HCT116 (cell line): ENCODE results near the gene HSPA9. TPM values are rescaled to one million over a fixed set of nuclear protein-coding genes. Genes with fewer than 3 reads are reported as not detected.

Source experiments
- ATAC-seq: fragments of 200-7000 bp; cut with Tn5 transposase; 2 replicates; pipeline ENCODE4 v1.9.1; 2020; ENCODE audit warnings: mild to moderate bottlenecking, moderate library complexity
- BruUV-seq: library from RNA; stranded (reverse); fragments of 400-500 nt; replicated peaks from 2 replicates; lab custom pipeline; 2021; lab: Mats Ljungman, UMichigan
- CTCF ChIA-PET: fragments of 300-600 bp; sonication (Branson Sonifier 250); formaldehyde crosslinking; loops from one replicate; lab custom pipeline; 2021; ENCODE audit warnings: antibody characterized with exemption; lab: Charles Lee
- POLR2A ChIA-PET: fragments of 300-600, 350-600 bp; sonication (Branson Sonifier 250); formaldehyde crosslinking; loops from one replicate; lab custom pipeline; 2021; ENCODE audit warnings: antibody characterized with exemption; lab: Charles Lee
- RAD21 ChIA-PET, 2 experiments: fragments of 300-600 bp; sonication (Branson Sonifier 250); formaldehyde crosslinking; loops; one replicate each; lab custom pipeline; 2023; ENCODE audit warnings: low total read pairs in 2 of 2; ENCODE audit not compliant: uncharacterized antibody in 2 of 2, unreplicated experiment in 2 of 2, low non-redundant PET in 1 of 2; lab: Charles Lee
- DNase-seq: peaks from one replicate; pipeline ENCODE4 v3.0.0-alpha.2; 2010; ENCODE audit warnings: low read depth, low spot score
- H2AFZ ChIP-seq: fragments of 200-600 bp; shearing (Covaris generic), sonication (generic); 2 replicates; pipeline ENCODE4 v1.6.1; 2017; ENCODE audit warnings: low read depth, mixed run types, mixed read lengths, antibody characterized with exemption, low read length; ENCODE audit not compliant: poor library complexity, severe bottlenecking
- H3K27ac ChIP-seq: 2 replicates; pipeline ENCODE4 v1.5.1; 2012; ENCODE audit warnings: low read depth, low read length
- H3K27me3 ChIP-seq: fragments of 200-600 bp; sonication (generic); 2 replicates; pipeline ENCODE4 v1.6.1; 2016; ENCODE audit warnings: mixed run types, low read length, mixed read lengths; ENCODE audit not compliant: insufficient read depth
- H3K36me3 ChIP-seq, 2 experiments: fragments of 200-500 bp in 1 of 2; fragments of 200-600 bp in 1 of 2; sonication (Bioruptor generic) in 1 of 2; sonication (generic) in 1 of 2; 2 replicates each; pipeline versions ENCODE4 v1.5.1 to v1.6.1; 2014 to 2016; ENCODE audit warnings: low read length in 2 of 2, inconsistent platforms in 1 of 2, mixed read lengths in 1 of 2, mixed run types in 1 of 2; ENCODE audit not compliant: insufficient read depth in 2 of 2, control insufficient read depth in 1 of 2
- H3K4me1 ChIP-seq, 2 experiments: fragments of 200-600 bp in 1 of 2; sonication (generic) in 1 of 2; 2 replicates each; pipeline versions ENCODE4 v1.5.1 to v1.6.1; 2012 to 2017; ENCODE audit warnings: low read length in 2 of 2, inconsistent platforms in 1 of 2, mild to moderate bottlenecking in 1 of 2, mixed read lengths in 1 of 2, mixed run types in 1 of 2, moderate library complexity in 1 of 2; ENCODE audit not compliant: insufficient read depth in 2 of 2, control insufficient read depth in 1 of 2
- H3K4me2 ChIP-seq: fragments of 200-600 bp; sonication (generic); 2 replicates; pipeline ENCODE4 v1.6.1; 2017; ENCODE audit warnings: mixed run types, low read length, mixed read lengths
- H3K4me3 ChIP-seq, 2 experiments: fragments of 200-600 bp in 1 of 2; sonication (generic) in 1 of 2; replicated peaks in 1 of 2; 2 replicates each; pipeline ENCODE4 v1.5.1; 2011 to 2016; ENCODE audit warnings: low read length in 2 of 2, control low read depth in 1 of 2, low read depth in 1 of 2, mild to moderate bottlenecking in 1 of 2, mixed read lengths in 1 of 2, mixed run types in 1 of 2
- H3K79me2 ChIP-seq: fragments of 200-600 bp; sonication (generic); 2 replicates; pipeline ENCODE4 v1.6.1; 2017; ENCODE audit warnings: mild to moderate bottlenecking, mixed run types, low read length, moderate library complexity, mixed read lengths; ENCODE audit not compliant: insufficient read depth
- H3K9ac ChIP-seq: fragments of 200-600 bp; sonication (generic); 2 replicates; pipeline ENCODE4 v1.6.1; 2016; ENCODE audit warnings: low read length, mixed read lengths
- H3K9me2 ChIP-seq: fragments of 200-600 bp; sonication (generic), shearing (Covaris generic); 2 replicates; pipeline ENCODE4 v1.6.1; 2017; ENCODE audit warnings: mixed run types, mild to moderate bottlenecking, moderate library complexity; ENCODE audit not compliant: insufficient read depth
- H3K9me3 ChIP-seq, 2 experiments: fragments of 200-500 bp in 1 of 2; fragments of 200-600 bp in 1 of 2; sonication (Bioruptor generic) in 1 of 2; sonication (generic) in 1 of 2; 2 replicates each; pipeline ENCODE4 v1.6.1; 2014 to 2017; ENCODE audit warnings: low read length in 2 of 2, mixed read lengths in 2 of 2, inconsistent platforms in 1 of 2, low read depth in 1 of 2, mild to moderate bottlenecking in 1 of 2, mixed run types in 1 of 2, moderate library complexity in 1 of 2; ENCODE audit not compliant: control insufficient read depth in 1 of 2, insufficient read depth in 1 of 2
- H4K20me1 ChIP-seq: fragments of 200-600 bp; sonication (generic), shearing (Covaris generic); 2 replicates; pipeline ENCODE4 v1.6.1; 2017; ENCODE audit warnings: mixed run types, mild to moderate bottlenecking, moderate library complexity; ENCODE audit not compliant: insufficient read depth
- CEBPB ChIP-seq: IDR thresholded peaks from 2 replicates; pipeline ENCODE4 v1.6.1; 2012; ENCODE audit warnings: low read depth
- CTCF ChIP-seq, 3 experiments: fragments of 200-600 bp in 1 of 3; sonication (generic) in 1 of 3; IDR thresholded peaks in 2 of 3; conservative IDR thresholded peaks in 1 of 3; 2 replicates each; pipeline ENCODE4 v1.5.1; 2012 to 2017; ENCODE audit warnings: low read depth in 2 of 3, low read length in 2 of 3, antibody characterized with exemption in 1 of 3, borderline replicate concordance in 1 of 3, control low read depth in 1 of 3, mild to moderate bottlenecking in 1 of 3, mixed read lengths in 1 of 3, mixed run types in 1 of 3, moderate library complexity in 1 of 3; ENCODE audit not compliant: insufficient read depth in 1 of 3
- EGR1 ChIP-seq: IDR thresholded peaks from 2 replicates; pipeline ENCODE4 v1.6.1; 2012; ENCODE audit warnings: low read depth
- EZH2phosphoT487 ChIP-seq: fragments of 200-600 bp; IDR thresholded peaks from 2 replicates; pipeline ENCODE4 v1.6.1; 2018; ENCODE audit warnings: antibody characterized with exemption, borderline replicate concordance
- JUND ChIP-seq: IDR thresholded peaks from 2 replicates; pipeline ENCODE4 v1.6.1; 2012
- MAX ChIP-seq: IDR thresholded peaks from 2 replicates; pipeline ENCODE4 v1.6.1; 2012
- POLR2A ChIP-seq: IDR thresholded peaks from 2 replicates; pipeline ENCODE4 v1.7.0; 2011; ENCODE audit warnings: borderline replicate concordance; ENCODE audit not compliant: insufficient read depth, insufficient read length; ENCODE audit errors: extremely low read depth
- POLR2AphosphoS5 ChIP-seq: IDR thresholded peaks from 2 replicates; pipeline ENCODE4 v1.6.1; 2011; ENCODE audit warnings: mild to moderate bottlenecking, low read depth, low read length, moderate library complexity
- RAD21 ChIP-seq: IDR thresholded peaks from 2 replicates; pipeline ENCODE4 v1.6.1; 2012; ENCODE audit warnings: low read depth, mild to moderate bottlenecking
- REST ChIP-seq: IDR thresholded peaks from 2 replicates; pipeline ENCODE4 v1.6.1; 2012; ENCODE audit warnings: low read depth
- SIN3A ChIP-seq: IDR thresholded peaks from 2 replicates; pipeline ENCODE4 v1.6.1; 2012; ENCODE audit warnings: low read depth
- SP1 ChIP-seq: IDR thresholded peaks from 2 replicates; pipeline ENCODE4 v1.6.1; 2012; ENCODE audit warnings: low read depth
- SRF ChIP-seq: IDR thresholded peaks from 2 replicates; pipeline ENCODE4 v1.6.1; 2012; ENCODE audit warnings: low read depth
- ZFX ChIP-seq: fragments of 450-650 bp; IDR thresholded peaks from 2 replicates; pipeline ENCODE4 v1.6.1; 2017
- intact Hi-C: fragments of 100-400 bp; cut with micrococcal nuclease; formaldehyde crosslinking; loops from 2 replicates; pipeline ENCODE4 v1.10.0; 2022
- total RNA-seq: library from RNA; stranded (reverse); gene quantifications from one replicate; pipeline ENCODE4 v1.2.1, GENCODE V29; 2021; ENCODE audit not compliant: unreplicated experiment

HSPA9 gene
- total RNA-seq, 1 experiment from 2014 or later, result 486 TPM

GRCh38 chr5:138539791-138540190, 35.4 kb downstream of the HSPA9 start:
- H3K27ac ChIP-seq, result no peak overlapping the region
- H3K9me3 ChIP-seq, result no peaks in the 10 kb centered on the region
- CTCF ChIA-PET, result no interaction called here
- no peak for ATAC-seq
- TF ChIP-seq EGR1 (no peak), ZFX (no peak), EZH2phosphoT487 (no peak), POLR2AphosphoS5 (no peak), RAD21 (no peak), CTCF (IDR thresholded peaks at IDR 0.05 in 2 of 3, conservative IDR thresholded peaks at IDR 0.05 in 1 of 3; ENCODE audit: borderline replicate concordance in 1 of 3, insufficient read depth in 1 of 3, low read depth in 2 of 3, low read length in 2 of 3) (no peak), REST (no peak), JUND (no peak), SIN3A (no peak), SP1 (no peak), CEBPB (no peak), SRF (no peak), MAX (no peak), POLR2A (no peak)
- TF ChIP-seq, all 23 proteins: peak for 0
- Histone ChIP-seq H3K36me3 (peaks cover 12 to 61% of the 10 kb centered on the region in 2 experiments), H2AFZ (no peak overlapping the region), H3K9me2 (no peaks in the 10 kb centered on the region), H3K4me2 (no peak overlapping the region; the same call in 1 of the 2 replicates), H3K4me1 (peaks cover 15 to 39% of the 10 kb centered on the region in 2 experiments; a peak in 3 of 4 replicates), H4K20me1 (peaks cover 49% of the 10 kb centered on the region; the same call in 1 of the 2 replicates), H3K27me3 (no peaks in the 10 kb centered on the region), H3K4me3 (no peak overlapping the region), H3K79me2 (peaks cover 93% of the 10 kb centered on the region), H3K9ac (no peak overlapping the region)
- BruUV-seq, result no TSS peak
- intact Hi-C loops, result loop anchor here (10.0 kb wide), 1 partner anchor 355 kb away; no protein-coding TSS in a partner anchor
- DNase-seq, result no peak
- RAD21 ChIA-PET, result no interaction called here
- POLR2A ChIA-PET, result no interaction called here
